OCI-LY1 (cell line): Measurements from ENCODE around the gene MED14.

Experiments
- CTCF ChIP-seq: fragments of 200-600 bp; sonication (generic), shearing (Covaris generic); IDR thresholded peaks from 2 replicates; pipeline ENCODE4 v1.5.1; 2017; ENCODE audit warnings: mild to moderate bottlenecking, antibody characterized with exemption, low read length, moderate library complexity, mixed read lengths
- EZH2 ChIP-seq: fragments of 200-600 bp; sonication (generic), shearing (Covaris generic); IDR thresholded peaks from 2 replicates; pipeline ENCODE4 v1.8.0; 2017; ENCODE audit warnings: borderline replicate concordance, mixed run types, mild to moderate bottlenecking, antibody characterized with exemption, low read length, moderate library complexity, mixed read lengths

GRCh38 chrX:40644821-40645358 is 90.5 kb downstream of the MED14 start:
- no peak for TF ChIP-seq CTCF
- TF ChIP-seq EZH2: no peak
